HG03575 (cell line): ENCODE results near the gene HS6ST1.

Source experiments
- ATAC-seq: cut with Tn5 transposase; IDR thresholded peaks from one replicate; pipeline ENCODE4 v1.9.1; 2021; ENCODE audit not compliant: unreplicated experiment, insufficient number of reproducible peaks, low FRiP score; ENCODE audit errors: extremely low read depth

HS6ST1 gene

GRCh38 chr2:128303095-128303791 is 15.4 kb downstream of the HS6ST1 start:
- ATAC-seq = no peak

GRCh38 chr2:128302744-128303067 is 16.0 kb downstream of the HS6ST1 start:
- ATAC-seq = no peak

GRCh38 chr2:128302011-128302743 is 16.5 kb downstream of the HS6ST1 start:
- no peak for ATAC-seq

- no peak for ATAC-seq
These were observed 17.1 kb downstream of the HS6ST1 start for GRCh38 chr2:128301501-128301966.

GRCh38 chr2:128301021-128301420 is 17.6 kb downstream of the HS6ST1 start:
- no peak for ATAC-seq

- ATAC-seq = no peak
These were observed 18.3 kb downstream of the HS6ST1 start for GRCh38 chr2:128300151-128301020.

- no peak for ATAC-seq
These were observed 19.0 kb downstream of the HS6ST1 start for GRCh38 chr2:128299628-128300027.

- no peak for ATAC-seq
These were observed 19.7 kb downstream of the HS6ST1 start for GRCh38 chr2:128298846-128299507.

GRCh38 chr2:128298286-128298685 is 20.4 kb downstream of the HS6ST1 start:
- no peak for ATAC-seq

- no peak for ATAC-seq
These were observed 24.7 kb downstream of the HS6ST1 start for GRCh38 chr2:128293870-128294455.

GRCh38 chr2:128293426-128293755 is 25.3 kb downstream of the HS6ST1 start:
- no peak for ATAC-seq

GRCh38 chr2:128292599-128293425 is 25.9 kb downstream of the HS6ST1 start:
- no peak for ATAC-seq

- no peak for ATAC-seq
These were observed 26.6 kb downstream of the HS6ST1 start for GRCh38 chr2:128291844-128292598.

- no peak for ATAC-seq
These were observed 27.4 kb downstream of the HS6ST1 start for GRCh38 chr2:128291161-128291843.

- no peak for ATAC-seq
These were observed 28.3 kb downstream of the HS6ST1 start for GRCh38 chr2:128290356-128290755.

- no peak for ATAC-seq
These were observed 29.2 kb downstream of the HS6ST1 start for GRCh38 chr2:128289439-128289838.

GRCh38 chr2:128288781-128289180 is 29.9 kb downstream of the HS6ST1 start:
- ATAC-seq = no peak
